H1 (cell line): ENCODE measurements around the gene NT5C1A. TPM values are rescaled to one million over a fixed set of nuclear protein-coding genes. Genes with fewer than 3 reads are reported as not detected.

Source experiments
- BRCA1 ChIP-seq: IDR thresholded peaks from 2 replicates; pipeline ENCODE4 v1.6.1; 2012; ENCODE audit warnings: low read depth, low read length, improper control_type of control experiment
- CHD7 ChIP-seq: fragments of 300-600 bp; sonication (generic); IDR thresholded peaks from 2 replicates; pipeline ENCODE4 v1.7.1; 2012; ENCODE audit warnings: low read length, moderate library complexity, mild to moderate bottlenecking, inconsistent platforms; ENCODE audit not compliant: insufficient replicate concordance
- HDAC2 ChIP-seq, 2 experiments: fragments of 300-600 bp in 1 of 2; sonication (generic) in 1 of 2; IDR thresholded peaks; 2 replicates each; pipeline ENCODE4 v1.6.1; 2011 to 2012; ENCODE audit warnings: low read depth in 2 of 2, low read length in 2 of 2, mild to moderate bottlenecking in 2 of 2, moderate library complexity in 2 of 2, borderline replicate concordance in 1 of 2, inconsistent platforms in 1 of 2
- JUN ChIP-seq: IDR thresholded peaks from 2 replicates; pipeline ENCODE4 v1.6.1; 2011; ENCODE audit warnings: low read depth, mild to moderate bottlenecking, improper control_type of control experiment, low read length
- KDM4A ChIP-seq: IDR thresholded peaks from one replicate; pipeline ENCODE4 v1.7.1; 2012; ENCODE audit warnings: low read depth, mild to moderate bottlenecking, moderate library complexity, low read length, inconsistent platforms; ENCODE audit not compliant: severe bottlenecking
- MAX ChIP-seq: IDR thresholded peaks from 2 replicates; pipeline ENCODE4 v1.6.1; 2012; ENCODE audit warnings: inconsistent platforms
- PHF8 ChIP-seq: fragments of 200-600 bp; sonication (generic); conservative IDR thresholded peaks from 2 replicates; pipeline ENCODE4 v1.7.1; 2012; ENCODE audit warnings: low read depth, mild to moderate bottlenecking, inconsistent platforms, low read length, moderate library complexity
- POLR2AphosphoS5 ChIP-seq: IDR thresholded peaks from 2 replicates; pipeline ENCODE4 v1.6.1; 2011; ENCODE audit warnings: low read depth, low read length
- RXRA ChIP-seq: IDR thresholded peaks from 2 replicates; pipeline ENCODE4 v1.6.1; 2011; ENCODE audit warnings: low read depth, mild to moderate bottlenecking, low read length, moderate library complexity; ENCODE audit not compliant: insufficient read depth
- SIX5 ChIP-seq: IDR thresholded peaks from 2 replicates; pipeline ENCODE4 v1.6.1; 2011; ENCODE audit warnings: mild to moderate bottlenecking, low read depth, low read length
- SP4 ChIP-seq: IDR thresholded peaks from 2 replicates; pipeline ENCODE4 v1.6.1; 2012; ENCODE audit warnings: low read length, inconsistent platforms
- SUZ12 ChIP-seq: fragments of 200-600 bp; sonication (generic); IDR thresholded peaks from 2 replicates; pipeline ENCODE4 v1.6.1; 2012; ENCODE audit warnings: mild to moderate bottlenecking, inconsistent platforms, low read length, moderate library complexity, mixed read lengths
- polyA plus RNA-seq, 7 experiments: library from polyadenylated mRNA; depleted of rRNA in 3 of 7; stranded (reverse) in 5 of 7; unstranded in 2 of 7; fragments of >200 nt in 5 of 7; fragments of 200-250 nt in 2 of 7; gene quantifications; 1 replicate in 5 of 7; 2 replicates in 1 of 7; 4 replicates in 1 of 7; pipeline versions ENCODE4 v1.2.1 to v1.2.3, GENCODE V29; 2011 to 2013; ENCODE audit warnings: missing spikeins in 2 of 7, mixed read lengths in 2 of 7
- total RNA-seq: library from RNA; stranded (reverse); fragmentation: NEBNext Ultra II Directional; extraction: Animal tissue kit (Norgen Biotek cat#: 25700); gene quantifications from 2 replicates; pipeline ENCODE4 v1.2.1, GENCODE V29; 2021

Gene NT5C1A
- total and polyA plus RNA-seq, 2 of the 8 experiments (the other 6 are each of a cell fraction or from before 2014, with no cell fraction given), result not detected

- TF ChIP-seq CHD7 (no peak), MAX (no peak), KDM4A (no peak), POLR2AphosphoS5 (no peak), HDAC2 (IDR thresholded peaks at IDR 0.05; ENCODE audit: borderline replicate concordance in 1 of 2, low read depth in 2 of 2, low read length in 2 of 2) (no peak), BRCA1 (no peak), RXRA (no peak), SP4 (no peak), JUN (no peak), SIX5 (no peak), SUZ12 (no peak), PHF8 (no peak)
These were observed 14.5 kb downstream of the NT5C1A start (continued) for GRCh38 chr1:39657402-39657801.
